Epithelial cell of esophagus (primary cell): ENCODE measurements around the gene SP4.

Experiments
- DNase-seq: peaks from one replicate; pipeline ENCODE4 v3.0.0; 2010; ENCODE audit warnings: low read depth
- H3K4me3 ChIP-seq: 2 replicates; pipeline ENCODE4 v1.5.1; 2011; ENCODE audit warnings: mild to moderate bottlenecking, low read length, control low read depth
- TF ChIP-seq, protein P1 (sequence below): IDR thresholded peaks from 2 replicates; pipeline ENCODE4 v1.5.1; 2011; ENCODE audit warnings: low read depth, mild to moderate bottlenecking, low read length, control low read depth, inconsistent platforms; ENCODE audit not compliant: insufficient read depth; ENCODE audit errors: missing control alignments

SP4 gene

DNA sequence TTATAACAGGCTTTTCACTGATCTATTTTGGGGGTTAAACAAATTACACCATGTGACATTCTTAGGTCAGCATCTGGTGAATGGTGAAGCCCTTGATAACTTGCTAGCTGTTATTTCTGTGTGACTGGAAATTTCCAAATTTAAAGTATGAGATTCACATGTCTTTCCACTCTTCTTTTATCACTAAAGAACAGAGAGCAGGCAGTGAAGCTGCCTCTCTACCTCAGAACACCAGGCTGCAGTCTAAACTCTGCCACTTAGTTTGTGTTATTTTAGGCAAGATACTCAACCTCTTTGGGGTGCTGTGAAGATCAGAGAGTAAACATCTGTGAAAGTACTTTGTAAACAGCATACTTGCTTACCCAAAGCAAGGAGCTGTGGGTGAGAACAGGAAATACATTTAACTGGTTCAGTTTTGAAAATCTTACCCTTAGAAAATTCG lies 15.5 kb upstream of the SP4 start:
- no peak for DNase-seq
- H3K4me3 ChIP-seq: no peak overlapping the region
- TF ChIP-seq, protein P1, sequence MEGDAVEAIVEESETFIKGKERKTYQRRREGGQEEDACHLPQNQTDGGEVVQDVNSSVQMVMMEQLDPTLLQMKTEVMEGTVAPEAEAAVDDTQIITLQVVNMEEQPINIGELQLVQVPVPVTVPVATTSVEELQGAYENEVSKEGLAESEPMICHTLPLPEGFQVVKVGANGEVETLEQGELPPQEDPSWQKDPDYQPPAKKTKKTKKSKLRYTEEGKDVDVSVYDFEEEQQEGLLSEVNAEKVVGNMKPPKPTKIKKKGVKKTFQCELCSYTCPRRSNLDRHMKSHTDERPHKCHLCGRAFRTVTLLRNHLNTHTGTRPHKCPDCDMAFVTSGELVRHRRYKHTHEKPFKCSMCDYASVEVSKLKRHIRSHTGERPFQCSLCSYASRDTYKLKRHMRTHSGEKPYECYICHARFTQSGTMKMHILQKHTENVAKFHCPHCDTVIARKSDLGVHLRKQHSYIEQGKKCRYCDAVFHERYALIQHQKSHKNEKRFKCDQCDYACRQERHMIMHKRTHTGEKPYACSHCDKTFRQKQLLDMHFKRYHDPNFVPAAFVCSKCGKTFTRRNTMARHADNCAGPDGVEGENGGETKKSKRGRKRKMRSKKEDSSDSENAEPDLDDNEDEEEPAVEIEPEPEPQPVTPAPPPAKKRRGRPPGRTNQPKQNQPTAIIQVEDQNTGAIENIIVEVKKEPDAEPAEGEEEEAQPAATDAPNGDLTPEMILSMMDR: no peak

DNA sequence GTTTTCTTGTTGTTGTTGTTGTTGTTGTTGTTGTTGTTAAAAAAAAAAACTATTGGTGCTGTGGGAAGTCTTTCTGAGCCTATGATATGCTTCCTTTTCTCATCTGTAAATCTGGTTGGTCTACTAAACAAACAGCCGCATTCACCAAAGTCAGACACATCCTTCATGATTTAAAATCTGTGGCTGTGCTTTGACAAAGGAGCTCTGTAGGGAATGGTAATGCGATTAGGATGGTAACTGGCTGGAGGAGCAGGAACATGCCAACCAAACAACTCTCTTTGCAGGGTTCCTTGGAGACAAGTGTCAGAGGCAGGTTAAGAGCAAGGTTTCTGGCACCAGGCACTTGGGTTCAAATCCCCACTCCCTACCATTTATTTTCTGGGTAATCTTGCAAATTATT lies 14.9 kb upstream of the SP4 start:
- no peak for DNase-seq
- H3K4me3 ChIP-seq: no peak overlapping the region
- TF ChIP-seq, protein P1: no peak

DNA sequence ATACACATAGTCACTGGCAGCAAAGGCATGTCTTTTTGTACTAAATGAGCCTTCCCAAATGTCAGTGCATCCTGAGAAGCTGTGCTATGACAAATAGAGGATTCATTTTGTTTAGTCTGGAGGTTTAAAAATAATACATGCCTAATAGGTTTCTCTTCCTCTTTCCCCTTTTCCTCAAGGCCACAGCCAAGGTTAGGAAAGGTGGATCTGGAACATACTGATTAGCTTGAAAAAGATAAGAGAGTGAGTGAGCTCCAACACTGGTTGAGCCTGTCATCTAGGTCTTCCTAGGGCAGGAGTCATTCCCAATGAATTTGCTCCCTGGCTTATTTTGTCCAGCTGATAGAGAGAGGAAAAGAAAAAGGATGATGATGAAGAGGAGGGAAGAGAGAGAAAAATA lies 14.4 kb upstream of the SP4 start:
- TF ChIP-seq, protein P1: no peak
- no peak overlapping the region for H3K4me3 ChIP-seq
- DNase-seq: no peak

DNA sequence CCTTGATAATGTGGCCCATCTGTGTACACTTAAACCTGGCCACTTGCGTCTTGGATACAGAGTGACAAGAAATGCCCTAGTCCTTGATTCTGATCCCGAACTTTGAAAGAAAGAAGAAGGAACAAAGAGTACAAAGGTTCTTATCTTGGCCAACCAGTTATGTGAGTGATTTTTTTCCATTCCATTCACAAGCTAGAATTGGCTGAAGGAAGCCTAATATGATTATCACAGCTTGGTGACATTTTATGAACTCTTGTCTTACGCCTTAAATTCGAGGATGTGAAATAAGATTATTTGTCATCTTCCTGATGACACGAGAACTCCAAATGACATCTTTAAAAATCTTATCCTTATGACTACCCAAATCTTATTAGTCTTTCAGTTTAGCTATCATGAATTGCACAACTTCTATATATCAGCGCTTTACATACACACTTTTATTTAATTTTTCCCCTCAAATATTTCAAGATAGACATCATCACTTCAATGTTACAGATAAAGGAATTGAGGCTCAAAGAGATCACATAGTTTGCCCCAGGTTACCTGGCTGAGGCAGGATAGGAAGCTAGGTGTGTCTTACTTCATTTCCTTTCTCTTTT lies 13.0 kb upstream of the SP4 start:
- no peak for DNase-seq
- H3K4me3 ChIP-seq: no peak overlapping the region
- TF ChIP-seq, protein P1: no peak

DNA sequence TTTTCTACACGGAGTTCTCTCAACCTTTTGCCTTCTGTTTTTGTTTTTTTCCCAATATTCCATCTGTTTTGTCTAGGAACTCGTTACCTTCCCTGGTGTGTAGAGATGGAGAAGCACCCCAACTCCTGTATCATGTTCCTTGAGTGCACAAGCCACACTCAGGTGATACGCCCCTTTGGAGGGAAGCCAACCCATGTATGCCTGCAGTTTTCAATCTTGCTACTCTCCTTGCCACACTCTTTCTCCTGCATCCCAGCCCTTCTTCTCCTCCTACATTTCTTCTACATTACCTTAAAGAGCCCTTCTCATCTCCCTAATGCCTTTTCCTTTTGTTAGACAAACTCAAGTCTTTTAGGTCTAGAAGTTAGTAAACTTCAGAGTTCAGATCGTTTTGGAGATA lies 10.2 kb upstream of the SP4 start:
- no peak overlapping the region for H3K4me3 ChIP-seq
- TF ChIP-seq, protein P1: no peak
- DNase-seq: peak; percentile 14

DNA sequence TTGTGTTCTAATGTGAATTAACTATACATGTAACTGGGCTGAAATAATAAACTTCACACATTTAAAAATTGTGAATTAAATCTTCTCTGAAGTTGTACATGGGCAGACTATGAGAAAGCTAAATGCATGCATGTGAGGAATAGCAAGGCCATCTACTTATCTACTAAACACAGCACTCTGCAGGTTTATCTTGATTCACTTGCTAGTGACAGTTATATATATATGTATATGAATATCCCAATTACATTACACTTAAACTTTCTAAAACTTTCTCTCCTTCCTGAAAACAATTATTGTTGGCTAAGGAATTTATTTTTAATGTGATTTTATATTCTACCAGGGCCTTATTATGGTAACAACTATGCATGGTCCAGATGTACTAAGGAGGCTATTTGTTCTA lies 5.1 kb upstream of the SP4 start:
- no peak overlapping the region for H3K4me3 ChIP-seq
- TF ChIP-seq, protein P1: no peak
- DNase-seq: no peak

DNA sequence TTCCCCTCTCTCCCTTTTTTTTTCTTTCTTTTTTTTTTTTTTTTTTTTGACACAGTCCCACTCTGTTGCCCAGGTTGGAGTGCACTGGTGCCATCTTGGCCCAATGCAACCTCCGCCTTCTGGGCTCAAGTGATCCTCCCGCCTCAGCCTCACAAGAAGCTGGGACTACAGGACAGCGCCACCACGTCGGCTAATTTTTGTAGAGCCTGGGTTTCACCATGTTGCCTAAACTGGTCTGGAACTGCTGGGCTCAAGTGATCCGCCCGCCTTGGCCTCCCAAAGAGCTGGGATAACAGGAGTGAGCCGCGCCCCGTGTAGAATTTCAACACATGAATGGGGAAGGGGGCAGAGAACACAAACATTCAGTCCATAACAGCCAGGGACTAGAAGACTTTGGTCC lies 2.6 kb upstream of the SP4 start:
- TF ChIP-seq, protein P1: no peak
- H3K4me3 ChIP-seq: no peak overlapping the region
- DNase-seq: no peak
